HAP-1 (cell line): ENCODE measurements around the gene SPARCL1.
"Not testable (repeated sequence)": the region's sequence is repeated elsewhere in the genome, so short reads cannot be mapped to it uniquely, and the experiment has no call there.

Source experiments
- DNase-seq, 2 experiments: peaks; one replicate each; pipeline ENCODE4 v3.0.0-alpha.2; 2016 to 2020; ENCODE audit warnings: low spot score in 2 of 2
- H3K27me3 ChIP-seq: fragments of 250-450 bp; sonication (Bioruptor Pico); 2 replicates; pipeline ENCODE4 v1.5.1; 2020; ENCODE audit warnings: low read depth, mild to moderate bottlenecking, moderate library complexity
- H3K36me3 ChIP-seq: fragments of 250-450 bp; sonication (Bioruptor Pico); replicated peaks from 2 replicates; pipeline ENCODE4 v1.5.1; 2020; ENCODE audit warnings: mild to moderate bottlenecking
- H3K4me1 ChIP-seq: fragments of 250-450 bp; sonication (Bioruptor Pico); 2 replicates; pipeline ENCODE4 v1.5.1; 2020; ENCODE audit warnings: mild to moderate bottlenecking
- H3K4me3 ChIP-seq: fragments of 250-450 bp; sonication (Bioruptor Pico); 2 replicates; pipeline ENCODE4 v1.5.1; 2020; ENCODE audit warnings: mild to moderate bottlenecking, moderate library complexity
- H3K9me3 ChIP-seq: fragments of 250-450 bp; sonication (Bioruptor Pico); 2 replicates; pipeline ENCODE4 v1.5.1; 2020; ENCODE audit warnings: mild to moderate bottlenecking, moderate library complexity
- in situ Hi-C: fragments of 300-500 bp; cut with MboI; formaldehyde crosslinking; loops from 3 replicates; pipeline ENCODE4 v1.14.3; 2020; ENCODE audit warnings: low sequenced_read_pairs, inconsistent platforms, mixed read lengths

The SPARCL1 gene

DNA sequence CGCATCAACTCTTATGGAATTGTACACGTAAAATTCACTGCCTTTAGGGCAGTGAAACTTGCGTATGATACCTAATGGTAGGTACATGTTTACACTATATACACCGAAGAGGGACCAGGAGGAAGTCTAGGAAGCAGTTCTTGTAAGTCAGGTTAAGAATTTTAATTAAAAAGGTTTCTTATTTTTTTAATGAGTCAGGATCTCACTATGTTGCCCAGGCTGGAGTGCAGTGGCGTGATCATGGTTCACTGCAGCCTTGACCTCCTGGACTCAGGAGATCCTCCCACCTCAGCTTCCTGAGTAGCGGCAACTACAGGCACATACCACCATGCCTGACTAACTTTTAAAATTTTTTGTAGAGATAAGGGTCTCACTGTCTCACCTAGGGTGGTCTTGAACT, 100.2 kb downstream of the SPARCL1 start:
- Histone ChIP-seq H3K4me3 (no peak overlapping the region), H3K36me3 (no peaks in the 10 kb centered on the region), H3K27me3 (no peaks in the 10 kb centered on the region), H3K4me1 (peaks cover 8% of the 10 kb centered on the region), H3K9me3 (no peaks in the 10 kb centered on the region)
- in situ Hi-C loops: no loop called here
- no peak for DNase-seq

DNA sequence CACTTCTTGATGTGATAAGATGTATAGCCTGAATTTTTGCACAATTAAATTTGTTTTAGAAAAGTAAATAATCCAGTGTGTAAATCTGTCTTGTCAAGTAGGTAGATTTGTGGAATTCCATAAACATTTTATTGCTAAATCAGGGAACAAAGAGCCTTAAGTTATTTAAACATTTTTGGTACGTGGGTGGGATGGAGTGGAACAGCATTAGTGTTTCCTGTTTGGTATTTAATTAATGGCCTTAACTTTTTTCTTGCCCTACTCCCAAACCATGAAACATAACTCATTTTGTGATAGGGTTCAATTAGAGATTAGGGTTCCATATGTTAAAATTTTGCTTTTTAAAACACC, 101.7 kb downstream of the SPARCL1 start:
- Histone ChIP-seq H3K4me3 (no peak overlapping the region), H3K9me3 (no peaks in the 10 kb centered on the region), H3K27me3 (no peaks in the 10 kb centered on the region), H3K36me3 (no peaks in the 10 kb centered on the region), H3K4me1 (peaks cover 8% of the 10 kb centered on the region)
- DNase-seq: no peak
- in situ Hi-C loops: no loop called here

- no peaks in the 10 kb centered on the region for H3K36me3 ChIP-seq
- in situ Hi-C loops: no loop called here
- no peak overlapping the region for H3K4me3 ChIP-seq
- H3K27me3 ChIP-seq: no peaks in the 10 kb centered on the region
- peaks cover 9% of the 10 kb centered on the region for H3K4me1 ChIP-seq
- no peaks in the 10 kb centered on the region for H3K9me3 ChIP-seq
- no peak for DNase-seq
These were observed 102.2 kb downstream of the SPARCL1 start for GRCh38 chr4:87426865-87427517.

GRCh38 chr4:87425711-87426110, 103.5 kb downstream of the SPARCL1 start:
- no peak for DNase-seq
- Histone ChIP-seq H3K4me1 (peaks cover 21% of the 10 kb centered on the region), H3K27me3 (no peaks in the 10 kb centered on the region), H3K36me3 (no peaks in the 10 kb centered on the region), H3K9me3 (no peaks in the 10 kb centered on the region), H3K4me3 (no peak overlapping the region)
- in situ Hi-C loops: no loop called here

GRCh38 chr4:87424099-87424543, 105.1 kb downstream of the SPARCL1 start:
- peak overlapping the region; percentile 58 for H3K4me3 ChIP-seq
- H3K9me3 ChIP-seq, H3K27me3 ChIP-seq, H3K36me3 ChIP-seq, in situ Hi-C loops, DNase-seq: not testable (repeated sequence)
- peaks cover 34% of the 10 kb centered on the region for H3K4me1 ChIP-seq
